Ureter (tissue), 1 donor: ENCODE measurements around the gene RBM20. TPM values are rescaled to one million over a fixed set of nuclear protein-coding genes. Genes with fewer than 3 reads are reported as not detected.
"Not testable (repeated sequence)": the region's sequence is repeated elsewhere in the genome, so short reads cannot be mapped to it uniquely, and the experiment has no call there.

Experiments used
- DNase-seq: peaks from one replicate; pipeline ENCODE4 v3.0.0-alpha.2; 2020; ENCODE audit warnings: low spot score
- total RNA-seq: library from RNA; stranded (reverse); gene quantifications from one replicate; pipeline ENCODE4 v1.2.4, GENCODE V29; 2023
- donor health status: DM: yes; HTN: yes; CAD: no.

The RBM20 gene
- total RNA-seq, 1 donor from 2014 or later: 0.68 TPM

DNA sequence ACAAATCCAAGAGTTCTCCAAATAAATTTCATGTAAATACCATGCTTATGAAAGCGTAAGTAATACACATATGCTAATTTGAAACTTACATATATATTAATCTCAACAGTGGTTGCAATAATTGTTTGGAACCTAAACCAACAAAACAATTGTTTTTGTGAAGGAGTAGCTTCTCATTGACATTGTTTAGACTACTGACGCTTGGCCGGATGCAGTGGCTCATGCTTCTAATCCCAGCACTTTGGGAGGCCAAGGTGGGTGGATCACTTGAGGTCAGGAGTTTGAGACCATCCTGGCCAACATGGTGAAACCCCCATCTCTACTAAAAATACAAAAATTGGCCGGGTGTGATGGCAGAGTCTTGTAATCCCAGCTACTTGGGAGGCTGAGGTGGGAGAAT lies 61.5 kb downstream of the RBM20 start:
- DNase-seq: not testable (repeated sequence)

DNA sequence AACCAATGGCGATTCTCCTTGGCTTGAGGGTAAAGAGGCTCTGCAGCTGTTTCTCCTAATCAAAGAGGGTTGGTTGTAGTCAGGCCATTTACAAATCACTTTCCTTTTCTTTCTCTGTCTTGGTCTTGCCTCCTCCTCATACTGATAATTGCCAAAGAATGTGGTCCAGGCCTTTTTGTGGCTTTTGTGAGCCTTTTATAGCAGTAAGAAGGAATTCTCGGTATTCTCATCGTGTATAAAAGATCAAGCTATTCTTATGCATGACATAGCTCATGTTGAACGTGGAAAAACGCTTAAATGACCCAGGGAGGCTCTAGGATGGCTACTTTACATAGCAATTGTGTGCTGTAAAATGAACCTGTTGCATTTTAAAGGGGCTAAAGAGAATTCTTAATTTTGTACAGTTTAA lies 62.6 kb downstream of the RBM20 start:
- no peak for DNase-seq

DNA sequence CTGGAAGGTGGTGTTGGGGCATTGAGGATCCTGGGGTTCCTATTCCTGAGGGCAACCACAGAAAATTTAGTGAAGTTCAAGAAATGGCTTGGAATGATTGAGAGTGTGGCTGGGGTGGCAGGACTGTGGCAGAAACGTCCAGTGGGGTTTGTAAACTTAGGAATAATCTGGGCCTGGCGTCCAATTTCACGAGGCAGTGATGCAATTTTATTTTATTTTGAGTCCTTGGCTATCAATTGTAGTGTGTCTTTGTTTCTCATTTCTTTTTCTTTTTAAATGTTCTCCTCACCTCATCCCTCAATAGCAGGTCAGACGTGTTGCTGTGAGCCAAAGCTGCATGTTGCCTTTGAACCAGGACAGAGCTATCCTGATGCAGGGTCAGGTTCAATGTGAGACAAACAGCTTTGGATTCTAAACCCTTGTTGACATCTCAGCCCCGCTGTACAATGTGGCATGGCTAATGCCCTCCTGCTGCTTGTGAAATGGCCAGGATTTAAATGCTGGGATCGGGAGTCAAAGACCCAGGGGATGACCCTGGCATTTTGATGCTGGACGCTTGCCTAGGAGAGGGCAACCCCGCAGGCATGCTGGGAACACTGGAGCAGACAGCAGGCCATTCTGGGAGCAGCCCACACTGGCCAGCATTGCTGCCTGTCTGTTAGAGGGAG lies 64.8 kb downstream of the RBM20 start:
- no peak for DNase-seq

DNA sequence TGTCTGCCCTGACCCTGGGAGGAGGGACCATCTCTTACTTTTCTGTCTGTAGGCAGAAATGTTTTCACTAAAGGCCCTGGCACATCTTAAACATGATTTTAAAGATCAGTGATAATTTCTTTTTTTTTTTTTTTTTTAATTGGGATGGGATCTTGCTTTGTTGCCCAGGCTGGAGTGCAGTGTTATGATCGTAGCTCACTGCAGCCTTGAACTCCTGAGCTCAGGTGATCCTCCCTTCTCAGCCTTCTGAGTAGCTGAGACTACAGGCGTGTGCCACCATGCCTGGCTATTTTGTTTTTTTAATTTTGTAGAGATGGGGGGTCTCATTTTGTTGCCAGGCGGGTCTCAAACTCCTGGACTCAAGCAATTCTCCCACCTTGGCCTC lies 65.3 kb downstream of the RBM20 start:
- no peak for DNase-seq

DNA sequence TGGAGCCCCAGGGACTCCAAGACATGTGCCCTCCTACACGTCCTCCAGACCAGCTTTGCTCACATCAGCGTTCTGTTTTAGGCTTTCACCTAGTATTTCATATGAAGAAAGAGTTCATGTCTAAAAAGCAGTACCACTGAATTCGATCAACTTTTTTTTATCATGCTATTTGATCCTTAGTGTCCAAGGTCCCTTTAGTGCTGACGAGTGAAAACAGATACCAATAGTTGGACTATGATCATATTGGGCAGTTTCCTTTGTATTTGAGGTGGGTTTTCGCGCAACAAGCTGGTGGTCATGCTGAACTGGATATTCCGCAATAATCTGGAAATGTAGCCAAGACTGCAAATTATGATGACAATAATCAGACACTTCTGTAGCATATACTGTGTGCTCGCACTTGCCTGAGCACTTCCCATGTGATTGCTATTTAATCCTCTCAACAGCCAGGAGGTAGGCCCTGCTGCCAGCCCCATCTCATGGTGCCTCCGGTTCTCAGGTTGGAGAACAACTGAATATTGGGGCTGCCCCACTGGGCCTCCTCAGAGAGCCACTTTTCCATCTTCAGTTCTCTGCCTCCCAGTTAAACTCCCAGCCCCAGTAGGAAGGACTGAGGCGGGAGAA lies 65.9 kb downstream of the RBM20 start:
- no peak for DNase-seq

DNA sequence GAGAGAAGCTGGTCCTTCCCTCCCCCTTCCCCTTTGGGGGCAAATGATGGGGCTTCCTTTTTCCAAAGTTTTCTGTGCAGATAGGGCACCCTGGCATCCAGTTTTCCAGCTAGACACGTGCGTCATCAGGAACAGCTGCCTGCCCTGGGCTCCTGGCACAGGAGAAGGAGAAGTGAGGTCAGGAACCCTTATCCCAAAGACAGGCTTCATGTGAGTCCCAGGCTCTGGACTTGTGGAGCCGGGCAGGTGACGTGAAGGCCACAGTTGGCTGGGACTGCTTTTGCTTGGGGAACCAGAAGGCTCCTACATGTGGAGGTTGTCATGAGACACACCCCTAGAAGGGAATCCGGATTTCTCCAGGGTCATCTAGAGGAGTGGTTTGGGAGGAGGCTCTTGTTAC lies 66.5 kb downstream of the RBM20 start:
- DNase-seq: no peak

DNA sequence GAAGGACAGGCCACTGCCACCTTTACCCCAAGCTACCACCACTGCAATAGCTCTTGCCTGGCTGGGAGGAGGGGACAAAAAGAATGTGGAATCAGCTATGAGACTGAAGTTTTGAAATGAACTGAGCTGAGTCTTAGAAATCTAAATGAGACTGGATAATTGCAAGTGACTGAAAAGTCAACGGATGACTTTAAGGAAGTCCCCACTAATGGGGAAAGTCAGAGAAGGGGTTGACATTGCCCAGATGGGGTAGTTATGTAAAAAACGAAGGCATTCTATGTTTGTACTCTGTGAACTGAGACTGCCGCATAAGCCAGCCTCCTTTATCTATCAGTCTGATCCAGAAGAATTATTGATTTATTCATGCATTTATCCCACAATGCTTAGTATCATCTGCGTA lies 67.2 kb downstream of the RBM20 start:
- no peak for DNase-seq

DNA sequence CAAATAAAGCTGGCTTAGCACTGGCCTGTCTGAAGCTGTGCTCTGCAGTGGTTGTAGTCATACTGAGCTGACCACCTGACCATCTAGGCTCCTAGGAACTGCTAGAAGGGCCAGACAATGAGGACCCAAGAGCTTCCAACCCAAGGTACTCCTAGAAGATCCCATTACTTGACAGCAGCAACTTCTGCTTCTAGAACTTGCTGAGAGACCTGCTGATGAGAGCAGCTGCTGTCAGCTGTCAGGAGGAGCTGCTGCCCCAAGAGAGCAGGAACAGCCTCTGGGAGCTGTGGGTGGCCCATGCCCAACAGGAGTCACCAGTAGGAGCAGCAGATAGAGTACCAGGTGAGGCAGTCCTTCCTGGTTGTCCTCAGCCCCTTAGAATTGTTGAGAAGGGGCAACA lies 70.2 kb downstream of the RBM20 start:
- DNase-seq: no peak

DNA sequence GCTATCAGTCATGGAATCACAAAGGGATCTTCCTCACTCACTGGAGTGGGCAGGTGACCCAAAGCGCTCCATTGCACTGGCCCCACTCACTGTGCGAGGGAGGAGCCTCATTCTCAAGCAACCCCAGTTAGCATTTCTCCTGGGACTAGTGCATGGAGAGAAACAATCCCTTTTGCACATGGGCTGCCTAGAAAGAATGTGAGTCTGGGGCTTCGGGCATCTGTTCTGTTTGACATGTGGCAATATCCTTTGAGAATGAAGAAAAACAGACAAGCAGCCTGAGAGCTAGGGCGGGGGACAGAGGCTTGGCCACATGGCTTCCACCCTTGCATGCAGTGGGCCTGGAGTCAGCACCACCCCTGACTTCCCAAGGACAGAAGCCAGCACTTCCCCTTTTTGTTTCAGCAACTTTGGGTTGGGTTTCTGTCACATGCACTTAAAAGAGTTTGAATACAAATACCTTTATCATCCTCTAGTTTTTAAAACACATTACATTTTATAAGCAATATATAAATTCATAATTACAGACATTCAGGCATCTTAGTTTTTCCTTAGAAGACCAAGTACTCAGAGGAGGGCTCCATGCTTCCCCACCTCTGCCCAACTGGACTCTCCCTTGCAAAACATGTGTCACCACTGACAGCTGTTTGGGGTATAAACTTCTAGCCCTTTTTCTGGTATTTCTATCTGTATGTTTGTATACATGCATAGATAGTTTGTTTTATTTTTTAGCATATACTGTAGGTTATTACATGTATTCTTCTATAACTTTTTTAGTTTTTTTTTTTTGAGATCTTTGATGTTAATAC lies 73.8 kb downstream of the RBM20 start:
- no peak for DNase-seq

DNA sequence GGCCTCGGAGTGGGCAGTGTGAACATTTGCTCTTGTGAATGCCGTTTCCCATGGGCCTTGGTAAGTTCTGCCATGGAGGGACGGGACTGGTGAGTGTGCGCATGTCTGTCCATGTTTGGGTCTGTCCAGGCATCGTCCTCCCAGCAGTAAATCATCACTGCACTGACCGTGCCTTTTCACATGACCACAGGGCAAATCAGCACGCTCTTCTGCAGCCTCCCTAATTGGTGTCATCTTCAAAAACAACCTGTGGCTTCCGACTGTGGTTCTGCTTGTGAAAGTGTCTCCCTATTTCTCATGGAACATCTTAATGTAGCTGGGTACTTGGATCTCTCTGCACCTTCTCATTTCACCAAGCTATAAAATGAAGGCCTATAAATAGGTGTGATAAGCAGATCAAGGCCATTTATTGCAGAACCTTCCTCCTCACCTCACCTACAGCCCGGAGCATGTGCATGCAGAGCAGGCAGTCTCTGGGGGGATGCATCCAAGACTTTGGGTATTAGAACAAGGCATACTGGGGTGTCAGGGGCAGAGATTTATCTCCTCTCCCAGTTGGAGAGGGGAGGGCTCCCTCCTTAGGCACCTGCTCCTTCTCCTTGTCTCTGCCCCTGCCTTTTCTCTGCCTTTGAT lies 77.4 kb downstream of the RBM20 start:
- DNase-seq: no peak

DNA sequence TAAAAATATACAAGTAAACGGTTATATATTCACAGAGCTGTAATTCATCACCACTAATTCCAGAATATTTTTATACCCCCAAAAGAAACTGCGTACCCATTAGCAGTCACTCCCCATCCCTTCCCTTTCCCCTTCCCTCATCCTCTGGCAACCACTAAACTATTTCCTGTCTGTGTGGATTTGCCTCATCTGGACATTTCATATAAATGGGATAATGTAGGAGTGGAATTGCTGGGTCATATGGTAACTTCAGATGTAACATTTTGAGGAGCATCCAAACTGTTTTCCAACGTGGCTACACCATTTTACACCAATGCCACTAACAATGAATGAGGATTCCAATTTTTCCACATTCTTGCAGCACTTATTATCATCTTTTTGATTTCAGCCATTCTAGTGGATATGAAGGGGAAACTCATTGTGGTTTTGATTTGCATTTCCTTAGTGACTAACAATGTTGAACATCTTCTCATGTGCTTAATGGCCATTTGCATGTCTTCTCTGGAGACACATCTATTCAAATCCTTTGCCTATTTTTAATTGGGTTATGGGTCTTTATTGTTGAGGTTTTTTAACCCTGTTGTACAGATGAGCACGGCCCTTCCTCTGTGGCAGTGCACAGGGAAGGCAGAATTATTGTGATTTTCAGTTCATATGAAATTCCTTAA lies 79.2 kb downstream of the RBM20 start:
- no peak for DNase-seq

DNA sequence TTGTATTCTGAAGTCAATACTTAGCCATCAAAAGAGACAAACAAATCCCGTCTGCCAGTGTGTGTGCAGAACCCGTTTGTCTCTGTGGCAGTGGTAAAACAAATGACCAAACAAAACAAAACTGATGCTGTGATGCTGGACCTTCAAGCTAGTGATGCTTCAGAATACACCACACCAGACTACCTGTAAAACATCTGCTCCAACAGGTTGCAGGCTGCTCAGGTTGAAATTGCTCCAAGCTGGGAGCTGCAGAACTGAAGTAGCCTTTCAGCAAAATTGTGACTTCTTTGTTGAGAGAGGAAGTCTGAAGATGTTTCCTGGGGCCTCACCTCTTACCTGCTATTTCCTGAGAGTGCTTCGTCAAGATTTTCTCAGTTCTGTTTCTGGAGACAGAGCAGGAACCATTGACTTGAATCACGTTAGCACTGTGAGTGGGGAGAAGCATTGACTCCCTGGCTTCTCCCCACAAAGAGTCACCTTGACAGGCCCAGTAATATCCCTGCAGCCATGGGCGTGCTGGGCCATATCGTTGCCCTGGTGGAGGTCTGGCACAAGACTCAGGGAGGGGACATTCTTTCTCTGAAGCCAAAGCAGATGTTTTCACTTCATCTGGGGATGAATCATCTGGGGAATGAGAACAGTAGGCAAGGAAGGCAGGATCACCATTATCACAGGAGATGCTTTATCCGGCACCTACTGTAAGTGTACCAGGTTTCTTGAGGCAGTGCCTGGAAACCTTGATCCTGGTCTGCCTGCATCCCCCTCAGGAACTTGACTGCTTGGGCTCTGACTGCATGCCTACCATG lies 80.2 kb downstream of the RBM20 start:
- DNase-seq: no peak

DNA sequence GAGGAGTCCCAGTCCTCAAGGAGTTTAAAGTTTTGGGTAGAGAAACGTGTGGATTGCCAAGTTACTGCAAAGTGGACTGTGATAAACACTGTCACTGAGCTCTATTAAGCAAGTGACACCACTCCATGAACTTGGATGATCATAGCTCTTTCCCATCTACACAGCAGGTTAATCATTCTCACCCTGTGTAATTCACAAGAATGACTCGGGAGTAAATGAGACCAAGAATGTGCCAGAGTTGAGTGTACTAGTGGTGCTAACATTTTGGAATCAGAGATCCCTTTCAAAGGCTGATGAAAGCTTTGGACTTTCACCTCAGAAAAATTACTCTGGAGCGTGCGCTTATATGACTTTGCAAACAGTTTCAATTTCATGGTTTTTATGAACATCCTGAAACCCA lies 80.8 kb downstream of the RBM20 start:
- no peak for DNase-seq

DNA sequence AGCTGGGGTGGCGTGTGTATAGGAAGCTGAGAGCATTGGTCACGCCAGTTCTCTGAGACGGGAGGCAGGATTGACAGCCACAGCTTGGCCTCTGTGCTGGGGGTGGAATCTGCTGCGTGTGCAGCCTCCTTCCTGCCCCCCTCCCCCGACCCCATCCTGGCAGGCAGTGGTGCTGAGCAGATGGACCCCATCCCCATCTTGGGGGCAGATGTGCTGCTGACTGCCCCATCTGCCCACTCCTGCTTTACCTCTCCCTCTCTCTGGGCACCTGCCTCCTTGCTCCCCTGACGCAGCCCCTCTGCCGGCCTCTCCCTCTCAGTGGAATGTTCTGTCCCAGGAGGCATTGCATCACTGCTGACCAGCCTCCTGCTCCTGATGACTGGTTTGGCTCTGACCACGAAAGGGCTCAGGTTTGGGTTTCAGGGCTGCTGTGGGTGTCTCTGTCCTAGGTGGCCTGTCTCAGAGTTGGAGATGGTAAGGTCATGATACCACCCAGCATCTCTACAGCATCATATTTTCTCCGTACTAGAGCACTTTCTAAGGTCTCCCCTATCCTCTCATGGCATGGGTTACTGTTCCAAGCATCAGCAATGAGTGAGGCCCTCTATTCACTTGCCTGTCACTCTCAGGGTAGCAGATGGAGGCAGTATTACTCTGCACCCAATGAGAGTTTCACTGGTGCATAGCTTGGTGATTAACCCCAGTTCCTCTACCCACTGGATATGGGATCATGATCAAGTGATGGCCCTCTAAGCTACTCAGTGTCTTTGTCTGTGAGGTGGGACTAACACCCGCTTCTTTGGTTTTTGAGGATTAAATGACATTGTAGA lies 81.9 kb downstream of the RBM20 start:
- DNase-seq: no peak

DNA sequence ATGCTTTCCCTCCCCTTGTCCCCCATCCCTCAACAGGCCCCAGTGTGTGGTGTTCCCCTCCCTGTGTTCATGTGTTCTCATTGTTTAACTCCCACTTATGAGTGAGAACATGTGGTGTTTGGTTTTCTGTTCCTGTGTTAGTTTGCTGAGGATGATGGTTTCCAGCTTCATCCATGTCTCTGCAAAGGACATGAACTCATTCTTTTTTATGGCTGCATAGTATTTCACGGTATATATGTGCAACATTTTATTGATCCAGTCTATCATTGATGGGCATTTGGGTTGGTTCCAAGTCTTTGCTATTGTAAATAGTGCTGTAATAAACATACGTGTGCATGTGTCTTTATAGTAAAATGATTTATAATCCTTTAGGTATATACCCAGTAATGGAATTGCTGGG lies 83.6 kb downstream of the RBM20 start:
- DNase-seq: not testable (repeated sequence)

DNA sequence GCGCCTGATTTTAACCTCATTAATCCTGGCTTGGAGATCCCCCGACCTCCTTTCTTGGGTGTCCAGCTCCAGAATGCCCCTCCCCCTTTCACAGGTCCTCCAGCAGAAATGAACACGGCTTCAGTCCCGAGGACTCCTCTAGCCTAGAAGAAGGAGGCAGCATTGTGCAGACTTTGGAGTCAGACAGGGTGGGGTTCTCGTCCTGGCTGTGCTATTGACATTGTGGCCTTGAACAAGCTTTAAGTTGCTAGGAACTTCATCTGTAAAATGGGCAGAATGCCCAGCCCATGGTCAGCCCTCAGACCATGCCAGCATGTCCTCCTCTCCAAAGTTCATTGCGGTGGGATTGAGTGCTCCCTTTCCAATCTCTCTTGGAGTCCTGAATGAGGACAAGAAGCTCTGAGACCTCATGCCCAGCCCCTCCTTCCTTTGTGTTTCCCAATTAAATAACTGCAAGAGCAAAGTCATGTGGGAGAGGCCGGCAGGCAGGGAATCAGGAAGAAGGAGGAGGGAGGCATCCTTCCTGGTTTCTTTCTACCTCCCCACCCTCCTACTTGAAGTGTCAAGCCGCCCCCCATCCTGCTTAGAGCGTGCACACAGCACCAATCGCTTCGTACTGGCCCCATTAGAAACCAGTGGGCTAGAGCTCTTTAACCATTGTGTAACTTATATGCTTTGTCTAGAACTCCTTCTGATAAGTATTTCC lies 86.4 kb downstream of the RBM20 start:
- DNase-seq: no peak

DNA sequence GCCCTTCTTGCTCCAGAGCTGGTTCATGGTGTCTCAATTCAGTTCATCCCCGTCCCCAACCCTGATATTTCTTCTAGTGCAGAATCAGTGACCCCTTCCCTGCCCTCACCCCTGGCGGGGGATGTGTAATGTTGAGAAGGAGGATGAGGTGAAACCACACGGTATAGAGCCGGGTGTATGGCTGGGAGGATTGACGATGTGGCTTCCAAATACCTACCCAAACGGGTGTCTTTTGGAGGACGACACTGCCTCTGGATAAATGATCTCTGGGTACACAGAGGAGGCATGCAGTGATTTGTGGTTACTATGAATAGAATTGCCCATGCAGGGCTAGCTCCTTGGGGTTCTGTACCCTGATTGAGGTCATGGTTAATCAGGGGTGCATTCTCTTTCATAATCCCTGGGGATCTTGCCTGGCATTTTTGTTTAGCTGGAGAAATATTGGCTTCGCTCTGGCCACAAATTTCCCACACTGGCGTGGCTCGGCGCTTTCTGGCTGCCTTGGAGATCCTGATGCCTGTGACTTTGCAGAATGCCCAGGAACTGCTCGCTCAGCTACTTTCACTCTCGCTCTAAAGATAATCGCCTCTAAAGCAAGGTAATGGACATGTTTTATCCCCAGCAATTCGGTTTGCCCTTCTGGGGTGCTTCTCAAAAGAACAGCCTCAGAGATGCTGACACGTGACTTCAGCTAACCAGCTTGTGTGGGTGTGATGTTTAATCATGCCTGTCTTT lies 89.2 kb downstream of the RBM20 start:
- DNase-seq: no peak

DNA sequence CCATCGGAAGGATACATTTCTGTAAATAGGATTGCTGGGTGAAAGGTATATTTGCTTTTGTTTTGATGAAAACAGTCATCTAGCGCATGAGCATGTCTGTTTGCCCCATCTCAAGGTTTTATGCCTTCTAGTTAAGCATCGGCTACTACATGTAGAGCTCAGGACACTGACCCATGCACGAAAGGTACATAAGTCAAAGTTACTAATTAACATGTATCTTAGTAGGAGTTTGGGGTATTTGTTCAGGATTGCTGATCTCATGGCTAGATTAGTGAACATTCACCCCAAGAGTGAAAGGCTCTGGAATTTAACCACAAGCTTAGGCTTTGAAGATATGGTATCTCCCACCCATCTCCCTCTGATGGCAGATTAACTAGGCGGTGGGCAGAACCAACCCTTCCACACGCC lies 91.5 kb downstream of the RBM20 start:
- DNase-seq: no peak
